ENCODE measurements around the gene VAC14. TPM values are rescaled to one million over a fixed set of nuclear protein-coding genes. Genes with fewer than 3 reads are reported as not detected.
"Not testable (repeated sequence)": the region's sequence is repeated elsewhere in the genome, so short reads cannot be mapped to it uniquely, and the experiment has no call there.

VAC14 gene
- total RNA-seq, 1 donor from 2014 or later = 16.1 TPM

GRCh38 chr16:70676675-70677498 is 124.1 kb downstream of the VAC14 start:
- H3K4me2 ChIP-seq = no peak overlapping the region
- H3K4me1 ChIP-seq = no peaks in the 10 kb centered on the region
- H3K27me3 ChIP-seq = no peaks in the 10 kb centered on the region
- H3K4me3 Mint-ChIP-seq = no peak overlapping the region
- no peak overlapping the region for H3K4me3 ChIP-seq
- peaks cover 19% of the 10 kb centered on the region for H4K20me1 ChIP-seq (ENCODE audit: low read depth)
- TF ChIP-seq, protein P1, sequence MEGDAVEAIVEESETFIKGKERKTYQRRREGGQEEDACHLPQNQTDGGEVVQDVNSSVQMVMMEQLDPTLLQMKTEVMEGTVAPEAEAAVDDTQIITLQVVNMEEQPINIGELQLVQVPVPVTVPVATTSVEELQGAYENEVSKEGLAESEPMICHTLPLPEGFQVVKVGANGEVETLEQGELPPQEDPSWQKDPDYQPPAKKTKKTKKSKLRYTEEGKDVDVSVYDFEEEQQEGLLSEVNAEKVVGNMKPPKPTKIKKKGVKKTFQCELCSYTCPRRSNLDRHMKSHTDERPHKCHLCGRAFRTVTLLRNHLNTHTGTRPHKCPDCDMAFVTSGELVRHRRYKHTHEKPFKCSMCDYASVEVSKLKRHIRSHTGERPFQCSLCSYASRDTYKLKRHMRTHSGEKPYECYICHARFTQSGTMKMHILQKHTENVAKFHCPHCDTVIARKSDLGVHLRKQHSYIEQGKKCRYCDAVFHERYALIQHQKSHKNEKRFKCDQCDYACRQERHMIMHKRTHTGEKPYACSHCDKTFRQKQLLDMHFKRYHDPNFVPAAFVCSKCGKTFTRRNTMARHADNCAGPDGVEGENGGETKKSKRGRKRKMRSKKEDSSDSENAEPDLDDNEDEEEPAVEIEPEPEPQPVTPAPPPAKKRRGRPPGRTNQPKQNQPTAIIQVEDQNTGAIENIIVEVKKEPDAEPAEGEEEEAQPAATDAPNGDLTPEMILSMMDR (IDR thresholded peaks at IDR 0.05) = no peak
- TF ChIP-seq EZH2 (IDR thresholded peaks at IDR 0.05) (no peak), EZH2phosphoT487 (IDR thresholded peaks at IDR 0.05) (no peak)
- peaks cover 3% of the 10 kb centered on the region for H3K4me1 Mint-ChIP-seq
- DNase-seq (ENCODE audit: low spot score) = no peak
- no peak overlapping the region for H3K9ac ChIP-seq
- no peaks in the 10 kb centered on the region for H3K9me3 ChIP-seq (ENCODE audit: low read depth)
- H3K27me3 Mint-ChIP-seq (ENCODE audit: insufficient read depth, low read depth) = no peaks in the 10 kb centered on the region
- H2AFZ ChIP-seq (replicated peaks) = no peak overlapping the region
- no peak overlapping the region for H3K27ac Mint-ChIP-seq
- no peak overlapping the region for H3K27ac ChIP-seq
- H3F3A ChIP-seq (ENCODE audit: low read depth) = no peaks in the 10 kb centered on the region
- H3K36me3 Mint-ChIP-seq = peaks cover 13% of the 10 kb centered on the region
- H3K36me3 ChIP-seq = no peaks in the 10 kb centered on the region
- no peaks in the 10 kb centered on the region for H3K9me3 Mint-ChIP-seq
- H3K79me2 ChIP-seq (ENCODE audit: low read depth) = no peaks in the 10 kb centered on the region

- Mint-ChIP-seq H3K9me3 (no peaks in the 10 kb centered on the region), H3K27me3 (ENCODE audit: insufficient read depth, low read depth) (no peaks in the 10 kb centered on the region), H3K4me3 (no peak overlapping the region), H3K4me1 (peaks cover 3% of the 10 kb centered on the region), H3K27ac (no peak overlapping the region), H3K36me3 (peaks cover 19% of the 10 kb centered on the region)
- no peaks in the 10 kb centered on the region for H3F3A ChIP-seq (ENCODE audit: low read depth)
- no peak overlapping the region for H3K4me3 ChIP-seq
- H3K36me3 ChIP-seq = no peaks in the 10 kb centered on the region
- no peak overlapping the region for H3K27ac ChIP-seq
- no peaks in the 10 kb centered on the region for H3K27me3 ChIP-seq
- peaks cover 13% of the 10 kb centered on the region for H4K20me1 ChIP-seq (ENCODE audit: low read depth)
- DNase-seq (ENCODE audit: low spot score) = no peak
- no peak for TF ChIP-seq EZH2 (IDR thresholded peaks at IDR 0.05)
- TF ChIP-seq EZH2phosphoT487 (IDR thresholded peaks at IDR 0.05) = no peak
- no peak overlapping the region for H3K4me2 ChIP-seq
- no peaks in the 10 kb centered on the region for H3K9me3 ChIP-seq (ENCODE audit: low read depth)
- no peaks in the 10 kb centered on the region for H3K79me2 ChIP-seq (ENCODE audit: low read depth)
- H3K9ac ChIP-seq = no peak overlapping the region
- H2AFZ ChIP-seq (replicated peaks) = no peak overlapping the region
- H3K4me1 ChIP-seq = no peaks in the 10 kb centered on the region
These were observed 125.0 kb downstream of the VAC14 start for GRCh38 chr16:70675851-70676513.

DNA sequence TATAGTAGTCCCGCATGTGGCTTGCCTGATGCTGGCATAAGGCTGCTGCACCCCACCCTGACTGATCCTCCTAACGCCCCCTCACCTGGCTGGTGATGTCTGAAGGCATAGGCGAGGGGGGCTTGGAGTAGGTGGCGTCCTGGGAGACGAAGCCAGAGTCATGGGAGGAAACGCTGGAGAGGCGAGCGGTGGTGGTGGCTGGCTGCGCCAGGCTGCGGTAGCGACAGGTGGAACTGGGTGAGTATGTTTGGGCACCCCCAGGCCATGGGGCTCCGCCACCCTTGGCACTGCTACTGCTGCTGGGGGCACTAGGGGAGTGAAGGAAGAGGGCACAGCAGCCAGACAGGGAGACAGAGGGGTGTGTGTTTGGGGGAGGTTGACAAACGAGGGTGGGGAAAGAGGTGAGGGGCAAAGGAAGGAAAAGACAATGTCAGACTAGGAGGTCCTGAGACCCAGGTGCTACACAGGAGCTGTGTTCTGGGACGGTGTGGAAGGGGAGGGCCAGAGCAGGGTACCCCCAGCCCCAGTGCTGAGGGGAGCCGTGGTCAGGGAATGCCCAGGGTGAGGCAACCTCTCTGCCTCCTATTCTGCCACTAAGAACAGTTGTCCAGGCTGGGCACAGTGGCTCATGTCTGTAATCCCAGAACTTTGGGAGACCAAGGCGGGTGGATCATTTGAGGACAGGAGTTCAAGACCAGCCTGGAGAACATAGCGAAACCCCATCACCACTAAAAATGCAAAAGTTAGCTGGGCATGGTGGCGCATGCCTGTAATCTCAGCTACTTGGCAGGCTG is 126.5 kb downstream of the VAC14 start:
- Histone ChIP-seq H3F3A (ENCODE audit: low read depth) (no peaks in the 10 kb centered on the region), H3K4me2 (no peak overlapping the region), H4K20me1 (ENCODE audit: low read depth) (peaks cover 4% of the 10 kb centered on the region), H3K9ac (no peak overlapping the region), H2AFZ (replicated peaks) (no peak overlapping the region), H3K36me3 (no peaks in the 10 kb centered on the region), H3K4me1 (no peaks in the 10 kb centered on the region), H3K79me2 (ENCODE audit: low read depth) (no peaks in the 10 kb centered on the region), H3K9me3 (ENCODE audit: low read depth) (no peaks in the 10 kb centered on the region), H3K27ac (no peak overlapping the region), H3K27me3 (no peaks in the 10 kb centered on the region), H3K4me3 (no peak overlapping the region)
- H3K36me3 Mint-ChIP-seq = peaks cover 31% of the 10 kb centered on the region
- no peak for DNase-seq (ENCODE audit: low spot score)
- H3K9me3 Mint-ChIP-seq = peaks cover 7% of the 10 kb centered on the region
- H3K4me1 Mint-ChIP-seq = no peaks in the 10 kb centered on the region
- H3K27me3 Mint-ChIP-seq (ENCODE audit: insufficient read depth, low read depth) = peaks cover 2% of the 10 kb centered on the region
- H3K27ac Mint-ChIP-seq = no peak overlapping the region
- H3K4me3 Mint-ChIP-seq = no peak overlapping the region
- TF ChIP-seq EZH2 (IDR thresholded peaks at IDR 0.05) (no peak), EZH2phosphoT487 (IDR thresholded peaks at IDR 0.05) (no peak)
- TF ChIP-seq, protein P1 (IDR thresholded peaks at IDR 0.05) = no peak

DNA sequence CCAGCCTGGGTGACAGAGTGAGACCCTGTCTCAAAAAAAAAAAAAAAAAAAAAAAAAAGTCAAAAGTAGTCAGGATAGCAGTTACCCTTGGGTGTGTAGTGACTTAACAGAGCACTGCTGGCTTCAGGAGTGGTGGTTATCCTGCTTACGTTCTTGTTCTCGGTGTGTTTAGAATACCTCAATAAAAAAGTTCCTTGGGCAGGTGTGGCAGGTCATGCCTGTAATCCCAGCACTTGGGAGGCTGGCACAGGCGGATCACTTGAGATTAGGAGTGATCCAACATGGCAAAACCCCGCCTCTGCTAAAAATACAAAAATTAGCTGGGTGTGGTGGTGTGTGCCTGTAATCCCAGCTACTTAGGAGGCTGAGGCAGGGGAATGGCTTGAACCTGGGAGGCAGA is 130.0 kb downstream of the VAC14 start:
- DNase-seq (ENCODE audit: low spot score); H4K20me1 ChIP-seq (ENCODE audit: low read depth); H3K4me3 Mint-ChIP-seq; H3K4me1 ChIP-seq; H3K4me2 ChIP-seq; H3K9ac ChIP-seq; H3K4me3 ChIP-seq; H2AFZ ChIP-seq (replicated peaks); H3K27ac Mint-ChIP-seq; H3K36me3 ChIP-seq; H3K27me3 ChIP-seq; H3K27ac ChIP-seq; H3K9me3 ChIP-seq (ENCODE audit: low read depth); H3K27me3 Mint-ChIP-seq (ENCODE audit: insufficient read depth, low read depth); H3K79me2 ChIP-seq (ENCODE audit: low read depth); H3K4me1 Mint-ChIP-seq; H3F3A ChIP-seq (ENCODE audit: low read depth): not testable (repeated sequence)
- Mint-ChIP-seq H3K9me3 (peaks cover 19% of the 10 kb centered on the region), H3K36me3 (peaks cover 58% of the 10 kb centered on the region)
